Stimulated activated naive B cell treated with anti-CD40 and anti-IgM and Interleukin-4, amounts not matched to agents 10 μg/mL and 1 μg/mL and 100 μg/mL, for 72 hours (primary cell): Measurements from ENCODE around the gene IQGAP2.

Experiments
- ATAC-seq, 2 donors: fragments of 150-1000 bp; cut with Tn5 transposase; replicated peaks; 2 replicates each; pipeline ENCODE4 v1.10.0; 2021; ENCODE audit warnings: moderate library complexity in 1 of 2
- DNase-seq: peaks from one replicate; pipeline ENCODE4 v3.0.0; 2021
- H3K27ac Mint-ChIP-seq: one replicate; pipeline ENCODE4 v1.8.0; 2022; ENCODE audit warnings: mild to moderate bottlenecking, mixed read lengths
- H3K27me3 Mint-ChIP-seq, 2 donors: one replicate each; pipeline ENCODE4 v1.8.0; 2022; ENCODE audit warnings: mixed read lengths in 2 of 2
- H3K36me3 Mint-ChIP-seq, 2 donors: one replicate each; pipeline ENCODE4 v1.8.0; 2022; ENCODE audit warnings: mixed read lengths in 2 of 2, mild to moderate bottlenecking in 1 of 2
- H3K4me1 Mint-ChIP-seq, 2 donors: one replicate each; pipeline ENCODE4 v1.8.0; 2022; ENCODE audit warnings: mixed read lengths in 2 of 2, mild to moderate bottlenecking in 1 of 2
- H3K4me3 Mint-ChIP-seq, 2 donors: one replicate each; pipeline ENCODE4 v1.8.0; 2022; ENCODE audit warnings: mild to moderate bottlenecking in 2 of 2, mixed read lengths in 2 of 2, moderate library complexity in 1 of 2
- H3K9me3 Mint-ChIP-seq, 2 donors: one replicate each; pipeline ENCODE4 v1.8.0; 2022; ENCODE audit warnings: mixed read lengths in 2 of 2, mild to moderate bottlenecking in 1 of 2

Gene IQGAP2

GRCh38 chr5:76634661-76635060 lies 231.6 kb downstream of the IQGAP2 start:
- H3K36me3 Mint-ChIP-seq = no peaks in the 10 kb centered on the region
- H3K4me1 Mint-ChIP-seq = peaks cover 4 to 11% of the 10 kb centered on the region in 2 donors
- H3K27me3 Mint-ChIP-seq = no peaks in the 10 kb centered on the region
- no peak for ATAC-seq
- no peak overlapping the region for H3K4me3 Mint-ChIP-seq
- no peaks in the 10 kb centered on the region for H3K9me3 Mint-ChIP-seq
- no peak for DNase-seq
- no peak overlapping the region for H3K27ac Mint-ChIP-seq

DNA sequence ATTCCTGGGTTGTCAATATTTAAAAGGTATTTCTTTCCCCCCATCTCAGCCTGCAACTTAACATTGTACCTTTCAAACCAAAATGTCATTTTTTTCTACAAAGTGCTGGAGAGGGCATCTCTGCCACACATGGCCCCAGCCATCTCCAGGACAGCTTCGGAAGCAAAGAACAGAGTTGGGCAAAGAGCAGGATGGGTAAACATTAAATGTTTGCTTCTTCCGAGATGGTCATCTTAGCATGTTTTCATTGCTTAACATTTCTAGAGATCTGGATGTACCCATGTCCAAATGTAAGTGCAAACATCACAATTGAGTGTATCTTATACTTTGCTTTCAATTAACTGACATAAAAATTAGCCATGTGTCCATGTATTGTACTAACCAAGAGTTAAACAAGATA lies 234.4 kb downstream of the IQGAP2 start:
- H3K36me3 Mint-ChIP-seq = no peaks in the 10 kb centered on the region
- no peak overlapping the region for H3K27ac Mint-ChIP-seq
- H3K27me3 Mint-ChIP-seq = no peaks in the 10 kb centered on the region
- no peak overlapping the region for H3K4me3 Mint-ChIP-seq
- DNase-seq = no peak
- H3K4me1 Mint-ChIP-seq = peaks cover 7 to 17% of the 10 kb centered on the region in 2 donors
- ATAC-seq = no peak
- no peaks in the 10 kb centered on the region for H3K9me3 Mint-ChIP-seq

DNA sequence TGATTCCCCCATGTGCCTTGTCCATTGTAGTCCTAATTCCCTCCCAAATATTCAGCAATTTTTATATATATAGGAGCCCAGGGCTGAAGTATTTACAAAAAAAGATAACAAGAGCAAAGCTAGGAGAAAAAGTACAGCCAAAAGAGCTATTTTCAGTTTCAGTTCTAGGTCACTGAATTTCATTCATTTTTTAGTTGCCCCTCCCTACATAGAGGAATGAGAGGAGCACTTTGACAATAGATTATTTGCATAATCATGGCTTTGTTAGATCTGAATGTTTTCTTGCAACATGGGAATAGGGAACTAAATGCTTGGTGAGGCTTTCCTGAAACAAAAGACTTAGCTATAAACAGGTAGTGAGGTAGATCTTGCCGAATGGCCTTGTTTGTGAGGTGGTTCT lies 235.4 kb downstream of the IQGAP2 start:
- no peaks in the 10 kb centered on the region for H3K9me3 Mint-ChIP-seq
- peaks cover 0 to 4% of the 10 kb centered on the region in 2 donors for H3K36me3 Mint-ChIP-seq
- DNase-seq (no peak), ATAC-seq (no peak)
- no peaks in the 10 kb centered on the region for H3K27me3 Mint-ChIP-seq
- peak overlapping the region in 1 of 2 donors; percentile 8 for H3K4me3 Mint-ChIP-seq
- peaks cover 7 to 22% of the 10 kb centered on the region in 2 donors for H3K4me1 Mint-ChIP-seq
- peak overlapping the region; percentile 1 for H3K27ac Mint-ChIP-seq

DNA sequence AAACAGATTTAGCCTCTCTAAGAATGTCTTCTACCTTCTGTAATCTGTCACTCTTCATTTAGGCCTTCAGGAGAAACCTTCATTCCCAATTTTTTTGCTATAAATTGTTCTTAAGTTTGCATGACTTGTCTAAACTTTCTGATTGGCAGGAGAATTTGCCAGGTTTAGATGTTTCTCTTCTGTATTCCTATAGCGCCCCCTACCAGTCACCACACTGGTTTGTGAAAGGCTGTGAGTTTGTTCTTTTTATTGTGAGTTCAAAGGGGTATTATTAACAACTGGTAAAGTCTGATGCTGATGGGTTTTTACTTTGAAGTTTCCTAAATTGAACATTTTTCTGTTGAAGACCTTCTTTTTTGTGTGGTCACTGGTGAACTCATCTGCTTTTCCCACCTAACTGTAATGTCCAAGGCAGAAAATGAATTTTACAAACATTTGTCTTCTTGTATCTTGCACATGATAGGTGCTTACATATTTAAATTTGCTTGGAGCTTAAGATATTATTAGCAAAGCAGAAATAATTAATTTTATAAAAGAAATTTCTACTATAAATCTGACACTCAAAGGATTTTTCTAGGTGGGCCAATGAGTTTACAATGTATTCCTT lies 238.5 kb downstream of the IQGAP2 start:
- H3K4me3 Mint-ChIP-seq = no peak overlapping the region
- no peaks in the 10 kb centered on the region for H3K9me3 Mint-ChIP-seq
- H3K36me3 Mint-ChIP-seq = peaks cover 0 to 13% of the 10 kb centered on the region in 2 donors
- no peak overlapping the region for H3K27ac Mint-ChIP-seq
- peaks cover 7 to 22% of the 10 kb centered on the region in 2 donors for H3K4me1 Mint-ChIP-seq
- H3K27me3 Mint-ChIP-seq = no peaks in the 10 kb centered on the region
- ATAC-seq (peak; percentile 51 to 65), DNase-seq (peak; percentile 27)

DNA sequence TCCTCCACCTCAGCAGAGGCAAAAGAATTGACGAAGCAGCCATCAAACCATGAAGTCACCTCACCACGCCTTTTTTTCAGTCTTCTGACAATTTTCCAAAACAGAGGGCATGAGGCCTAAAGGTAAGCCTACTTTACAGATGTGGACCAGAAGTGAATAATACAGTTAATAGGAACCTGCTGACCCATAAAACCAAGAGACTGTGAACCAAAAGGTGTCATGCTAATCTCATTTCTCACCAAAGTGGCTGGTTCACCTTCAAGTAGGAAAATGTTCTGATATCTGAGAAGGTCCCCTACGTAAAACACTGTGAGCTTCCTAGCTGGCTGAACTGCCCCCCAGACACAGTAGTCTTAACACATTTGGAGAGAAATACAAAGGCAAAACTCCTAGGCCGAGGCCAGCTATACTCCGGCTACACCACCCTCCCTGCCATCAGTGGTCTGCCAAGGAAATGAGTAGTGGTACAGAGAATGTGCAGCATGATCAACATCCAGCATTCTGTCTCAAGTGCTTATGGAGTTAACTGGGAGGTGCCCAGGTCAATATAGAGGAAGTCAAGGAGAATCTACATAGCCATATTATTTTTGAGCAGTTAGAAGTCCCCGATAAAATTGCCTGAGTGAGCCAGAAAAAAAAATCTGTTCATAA lies 239.4 kb downstream of the IQGAP2 start:
- H3K27ac Mint-ChIP-seq = peak overlapping the region; percentile 25
- H3K27me3 Mint-ChIP-seq = no peaks in the 10 kb centered on the region
- ATAC-seq = peak; percentile 87 to 91
- peaks cover 7 to 22% of the 10 kb centered on the region in 2 donors for H3K4me1 Mint-ChIP-seq
- peaks cover 2 to 3% of the 10 kb centered on the region in 2 donors for H3K9me3 Mint-ChIP-seq
- no peak overlapping the region for H3K4me3 Mint-ChIP-seq
- DNase-seq = no peak
- peaks cover 1 to 17% of the 10 kb centered on the region in 2 donors for H3K36me3 Mint-ChIP-seq

DNA sequence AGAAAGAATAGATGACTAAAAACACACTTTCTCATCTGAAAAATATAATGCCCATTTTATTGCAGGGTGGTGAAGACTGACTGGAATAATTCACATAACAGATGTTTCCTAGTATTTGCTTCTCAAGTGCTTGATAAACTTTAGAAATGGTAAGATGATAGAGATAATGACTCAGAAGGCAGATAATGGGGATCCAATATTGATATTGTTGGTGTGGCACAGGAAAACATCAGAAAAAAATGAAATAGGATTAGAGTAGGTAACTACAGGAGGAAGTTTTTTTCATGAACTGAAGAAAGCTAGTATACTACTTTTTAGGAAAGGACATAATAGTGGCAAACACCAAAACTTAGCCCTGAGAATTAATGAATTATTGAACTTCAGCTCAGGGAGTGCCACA lies 240.3 kb downstream of the IQGAP2 start:
- H3K4me1 Mint-ChIP-seq = peaks cover 7 to 16% of the 10 kb centered on the region in 2 donors
- DNase-seq = no peak
- H3K27ac Mint-ChIP-seq = no peak overlapping the region
- peaks cover 8 to 9% of the 10 kb centered on the region in 2 donors for H3K9me3 Mint-ChIP-seq
- H3K4me3 Mint-ChIP-seq = no peak overlapping the region
- peaks cover 8 to 25% of the 10 kb centered on the region in 2 donors for H3K36me3 Mint-ChIP-seq
- H3K27me3 Mint-ChIP-seq = no peaks in the 10 kb centered on the region
- no peak for ATAC-seq

GRCh38 chr5:76649140-76649539 lies 246.1 kb downstream of the IQGAP2 start:
- H3K4me3 Mint-ChIP-seq = no peak overlapping the region
- no peak overlapping the region for H3K27ac Mint-ChIP-seq
- peaks cover 20 to 45% of the 10 kb centered on the region in 2 donors for H3K36me3 Mint-ChIP-seq
- ATAC-seq (no peak), DNase-seq (no peak)
- peaks cover 24 to 28% of the 10 kb centered on the region in 2 donors for H3K9me3 Mint-ChIP-seq
- H3K27me3 Mint-ChIP-seq = no peaks in the 10 kb centered on the region
- peaks cover 0 to 6% of the 10 kb centered on the region in 2 donors for H3K4me1 Mint-ChIP-seq

- Mint-ChIP-seq H3K4me1 (peaks cover 0 to 6% of the 10 kb centered on the region in 2 donors), H3K27me3 (no peaks in the 10 kb centered on the region), H3K9me3 (peaks cover 18 to 22% of the 10 kb centered on the region in 2 donors), H3K4me3 (no peak overlapping the region), H3K36me3 (peaks cover 15 to 30% of the 10 kb centered on the region in 2 donors), H3K27ac (no peak overlapping the region)
- DNase-seq (no peak), ATAC-seq (peak; percentile 63 to 67)
Observed at GRCh38 chr5:76652809-76653414, 249.8 kb downstream of the IQGAP2 start.

GRCh38 chr5:76657091-76657490 lies 254.0 kb downstream of the IQGAP2 start:
- Mint-ChIP-seq H3K4me1 (no peaks in the 10 kb centered on the region), H3K9me3 (no peaks in the 10 kb centered on the region), H3K27me3 (no peaks in the 10 kb centered on the region)

DNA sequence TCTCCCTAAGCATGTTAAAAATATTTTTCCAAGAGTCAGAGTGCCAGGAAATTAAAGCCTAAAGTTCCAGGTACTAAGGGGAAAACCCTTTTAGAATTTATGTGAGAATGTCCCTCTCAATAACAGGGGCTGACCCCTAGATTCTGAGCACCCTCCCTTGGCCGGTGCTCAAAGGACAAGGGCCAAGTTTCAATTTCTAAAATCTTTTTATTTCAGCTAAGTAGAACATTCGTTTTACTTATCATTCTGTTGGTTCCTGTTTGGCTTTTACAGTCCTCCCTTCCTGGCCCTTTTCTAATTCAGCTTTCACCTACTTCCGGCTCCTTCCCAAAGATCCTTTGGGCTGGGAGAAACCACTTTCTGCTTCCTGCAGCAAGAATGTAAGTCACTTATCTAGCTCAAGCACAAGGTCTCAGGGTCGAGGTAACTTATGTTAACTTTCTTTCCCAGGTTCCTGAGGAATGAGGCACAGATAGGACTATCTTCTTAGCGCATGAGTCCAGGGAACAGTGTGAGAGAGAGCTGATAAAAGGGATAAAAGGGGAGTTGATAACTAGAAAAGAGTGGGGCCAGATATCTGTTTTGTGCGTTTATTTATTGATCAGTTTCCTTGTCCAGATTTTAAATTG lies 254.7 kb downstream of the IQGAP2 start:
- DNase-seq = no peak
- H3K4me3 Mint-ChIP-seq = no peak overlapping the region
- H3K36me3 Mint-ChIP-seq = peaks cover 0 to 4% of the 10 kb centered on the region in 2 donors
- no peaks in the 10 kb centered on the region for H3K9me3 Mint-ChIP-seq
- no peaks in the 10 kb centered on the region for H3K27me3 Mint-ChIP-seq
- H3K27ac Mint-ChIP-seq = no peak overlapping the region
- H3K4me1 Mint-ChIP-seq = no peaks in the 10 kb centered on the region
- ATAC-seq = no peak

More at GRCh38 chr5:76657091-76657490, 254.0 kb downstream of the IQGAP2 start:
- Mint-ChIP-seq H3K27ac (no peak overlapping the region), H3K4me3 (no peak overlapping the region), H3K36me3 (peaks cover 0 to 4% of the 10 kb centered on the region in 2 donors)
- DNase-seq (no peak), ATAC-seq (no peak)

GRCh38 chr5:76660360-76660759 lies 257.3 kb downstream of the IQGAP2 start:
- Mint-ChIP-seq H3K9me3 (no peaks in the 10 kb centered on the region), H3K4me1 (no peaks in the 10 kb centered on the region), H3K36me3 (no peaks in the 10 kb centered on the region), H3K4me3 (no peak overlapping the region), H3K27me3 (no peaks in the 10 kb centered on the region), H3K27ac (no peak overlapping the region)
- no peak for ATAC-seq
- no peak for DNase-seq

GRCh38 chr5:76662521-76662920 lies 259.4 kb downstream of the IQGAP2 start:
- Mint-ChIP-seq H3K27ac (no peak overlapping the region), H3K9me3 (no peaks in the 10 kb centered on the region), H3K36me3 (no peaks in the 10 kb centered on the region), H3K4me3 (no peak overlapping the region), H3K4me1 (no peaks in the 10 kb centered on the region), H3K27me3 (no peaks in the 10 kb centered on the region)
- ATAC-seq = no peak
- DNase-seq = no peak

DNA sequence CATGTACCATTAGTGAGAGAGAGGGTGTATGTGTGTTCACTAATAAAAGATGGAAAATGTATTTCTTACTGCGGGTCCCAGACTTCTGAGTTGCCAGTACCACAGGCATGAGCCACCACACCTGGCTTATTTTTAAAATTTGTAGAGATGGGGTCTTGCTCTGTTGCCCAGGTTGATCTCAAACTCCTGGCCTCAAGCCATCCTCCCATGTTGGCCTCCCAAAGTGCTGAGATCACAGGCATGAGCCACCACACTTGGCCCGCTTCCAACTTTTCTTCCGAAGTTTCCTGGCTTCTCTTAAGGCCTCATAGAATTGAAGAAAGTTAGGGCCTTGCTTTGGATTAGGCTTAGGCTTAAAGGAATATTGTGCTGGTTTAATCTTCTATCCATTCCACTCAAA lies 260.5 kb downstream of the IQGAP2 start:
- no peak overlapping the region for H3K27ac Mint-ChIP-seq
- no peaks in the 10 kb centered on the region for H3K9me3 Mint-ChIP-seq
- ATAC-seq = no peak
- DNase-seq = no peak
- no peaks in the 10 kb centered on the region for H3K27me3 Mint-ChIP-seq
- H3K4me3 Mint-ChIP-seq = no peak overlapping the region
- no peaks in the 10 kb centered on the region for H3K4me1 Mint-ChIP-seq
- H3K36me3 Mint-ChIP-seq = no peaks in the 10 kb centered on the region

DNA sequence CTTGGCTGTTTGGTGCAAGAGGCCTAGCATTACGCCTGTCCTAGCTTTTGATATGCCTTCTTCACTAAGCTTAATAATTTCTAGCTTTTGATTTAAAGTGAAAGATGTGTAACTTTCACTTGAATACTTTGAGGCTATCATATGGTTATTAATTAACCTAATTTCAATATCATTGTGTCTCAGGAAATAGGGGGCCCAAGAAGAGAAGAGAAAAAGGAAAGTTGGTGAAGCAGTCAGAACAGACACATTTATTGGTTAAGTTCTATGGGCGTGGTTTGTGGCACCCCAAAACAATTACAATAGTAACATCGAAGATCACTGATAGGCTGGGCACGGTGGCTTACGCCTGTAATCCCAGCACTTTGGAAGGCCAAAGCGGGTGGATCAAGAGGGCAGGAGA lies 261.0 kb downstream of the IQGAP2 start:
- Mint-ChIP-seq H3K4me1 (no peaks in the 10 kb centered on the region), H3K9me3 (no peaks in the 10 kb centered on the region), H3K27ac (no peak overlapping the region), H3K4me3 (no peak overlapping the region), H3K36me3 (no peaks in the 10 kb centered on the region), H3K27me3 (no peaks in the 10 kb centered on the region)
- ATAC-seq (no peak), DNase-seq (no peak)
